Gastrocnemius medialis (tissue), 4 donors: ENCODE measurements around the gene CFDP1. TPM values are rescaled to one million over a fixed set of nuclear protein-coding genes. Genes with fewer than 3 reads are reported as not detected.

Experiments
- ATAC-seq, 2 donors: fragments of 150-250 bp; one replicate each; pipeline ENCODE4 v1.9.1; 2016
- DNase-seq, 2 donors: peaks; one replicate each; pipeline ENCODE4 v3.0.0-alpha.2; 2019
- H3K27ac ChIP-seq, 4 donors: fragments of 200-600 bp; sonication (generic); 1 replicate in 1 of 4; 2 replicates in 3 of 4; pipeline ENCODE4 v1.5.1; 2016 to 2018; ENCODE audit warnings: mild to moderate bottlenecking in 2 of 4, moderate library complexity in 1 of 4
- H3K27me3 ChIP-seq, 3 donors: fragments of 200-600 bp; sonication (generic) in 2 of 3; 1 replicate in 1 of 3; 2 replicates in 2 of 3; pipeline versions ENCODE4 v1.5.1 to v1.6.0; 2016 to 2019; ENCODE audit warnings: mild to moderate bottlenecking in 1 of 3, moderate library complexity in 1 of 3
- H3K36me3 ChIP-seq, 2 donors: fragments of 200-600 bp; sonication (generic) in 1 of 2; one replicate each; pipeline ENCODE4 v1.5.1; 2017 to 2018
- H3K4me1 ChIP-seq, 2 donors: fragments of 200-600 bp; sonication (generic) in 1 of 2; one replicate each; pipeline ENCODE4 v1.5.1; 2016 to 2017; ENCODE audit warnings: mild to moderate bottlenecking in 2 of 2
- H3K4me3 ChIP-seq, 4 donors: fragments of 200-600 bp; sonication (generic) in 3 of 4; 1 replicate in 1 of 4; 2 replicates in 3 of 4; pipeline ENCODE4 v1.5.1; 2016 to 2019; ENCODE audit warnings: mild to moderate bottlenecking in 2 of 4
- H3K9me3 ChIP-seq, 3 donors: fragments of 200-600 bp; sonication (generic) in 2 of 3; 1 replicate in 1 of 3; 2 replicates in 2 of 3; pipeline ENCODE4 v1.5.1; 2016 to 2019
- CTCF ChIP-seq, 5 experiments: fragments of 450-650 bp in 3 of 5; fragments of 200-600 bp in 2 of 5; sonication (generic) in 2 of 5; IDR thresholded peaks in 4 of 5; conservative IDR thresholded peaks in 1 of 5; 1 replicate in 4 of 5; 2 replicates in 1 of 5; pipeline ENCODE4 v1.5.1; 2016 to 2019; ENCODE audit warnings: antibody characterized with exemption in 5 of 5, mild to moderate bottlenecking in 3 of 5, moderate library complexity in 3 of 5
- POLR2A ChIP-seq, 2 donors: fragments of 450-650 bp; IDR thresholded peaks; one replicate each; pipeline ENCODE4 v1.6.1; 2017; ENCODE audit warnings: antibody characterized with exemption in 2 of 2, mild to moderate bottlenecking in 2 of 2, moderate library complexity in 2 of 2
- in situ Hi-C, 4 donors: fragments of 200-750 bp; cut with MboI; loops; one replicate each; pipeline versions ENCODE4 v1.15.0 to v1.8.0; 2017; ENCODE audit warnings: low sequenced_read_pairs in 4 of 4
- intact Hi-C: fragments of 100-400 bp; cut with DNase I; formaldehyde crosslinking; loops from one replicate; pipeline ENCODE4 v1.15.1; 2023; ENCODE audit warnings: low total_unique reads
- total RNA-seq, 4 donors: library from RNA; depleted of rRNA; stranded (reverse); fragments of >200 nt; gene quantifications; one replicate each; pipeline versions ENCODE4 v1.1.0 to v1.2.3, GENCODE V29; 2016

The CFDP1 gene
- total RNA-seq, 4 donors from 2014 or later: 20.4 to 28.6 (median 24.2) TPM

- DNase-seq: no peak
Measured at GRCh38 chr16:75342308-75342811, 90.9 kb downstream of the CFDP1 start.

GRCh38 chr16:75341564-75342307 is 91.6 kb downstream of the CFDP1 start:
- H3K36me3 ChIP-seq: no peaks in the 10 kb centered on the region
- H3K4me1 ChIP-seq: peaks cover 22 to 31% of the 10 kb centered on the region in 2 donors
- no peak overlapping the region for H3K4me3 ChIP-seq
- TF ChIP-seq POLR2A (IDR thresholded peaks at IDR 0.05): no peak
- no peak for TF ChIP-seq CTCF (IDR thresholded peaks at IDR 0.05 in 4 of 5, conservative IDR thresholded peaks at IDR 0.05 in 1 of 5)
- ATAC-seq: no peak
- in situ Hi-C loops (no loop called here), intact Hi-C loops (no loop called here)
- no peaks in the 10 kb centered on the region for H3K27me3 ChIP-seq
- DNase-seq: no peak
- peak overlapping the region in 3 of 4 donors; percentile 14 to 69 (median 35) for H3K27ac ChIP-seq
- no peaks in the 10 kb centered on the region for H3K9me3 ChIP-seq

More at GRCh38 chr16:75342308-75342811, 90.9 kb downstream of the CFDP1 start:
- Histone ChIP-seq H3K4me1 (peaks cover 22 to 31% of the 10 kb centered on the region in 2 donors), H3K27me3 (no peaks in the 10 kb centered on the region), H3K36me3 (no peaks in the 10 kb centered on the region), H3K9me3 (no peaks in the 10 kb centered on the region), H3K4me3 (no peak overlapping the region), H3K27ac (peak overlapping the region in 3 of 4 donors; percentile 14 to 69 (median 35))
- no peak for TF ChIP-seq POLR2A (IDR thresholded peaks at IDR 0.05)
- no peak for TF ChIP-seq CTCF (IDR thresholded peaks at IDR 0.05 in 4 of 5, conservative IDR thresholded peaks at IDR 0.05 in 1 of 5)
- peak in 1 of 2 donors; percentile 88 for ATAC-seq
- in situ Hi-C loops: no loop called here
- intact Hi-C loops: no loop called here

GRCh38 chr16:75340741-75341491 is 92.4 kb downstream of the CFDP1 start:
- in situ Hi-C loops (no loop called here), intact Hi-C loops (no loop called here)
- peak overlapping the region in 2 of 4 donors; percentile 14 to 69 for H3K27ac ChIP-seq
- no peaks in the 10 kb centered on the region for H3K36me3 ChIP-seq
- peak in 1 of 2 donors; percentile 30 for ATAC-seq
- no peaks in the 10 kb centered on the region for H3K27me3 ChIP-seq
- no peaks in the 10 kb centered on the region for H3K9me3 ChIP-seq
- DNase-seq: no peak
- no peak for TF ChIP-seq CTCF (IDR thresholded peaks at IDR 0.05 in 4 of 5, conservative IDR thresholded peaks at IDR 0.05 in 1 of 5)
- no peak for TF ChIP-seq POLR2A (IDR thresholded peaks at IDR 0.05)
- H3K4me1 ChIP-seq: peaks cover 22 to 31% of the 10 kb centered on the region in 2 donors
- no peak overlapping the region for H3K4me3 ChIP-seq

- Histone ChIP-seq H3K9me3 (no peaks in the 10 kb centered on the region), H3K27me3 (no peaks in the 10 kb centered on the region), H3K36me3 (no peaks in the 10 kb centered on the region), H3K4me3 (no peak overlapping the region), H3K4me1 (peaks cover 16 to 22% of the 10 kb centered on the region in 2 donors), H3K27ac (no peak overlapping the region)
- TF ChIP-seq CTCF (IDR thresholded peaks at IDR 0.05 in 4 of 5, conservative IDR thresholded peaks at IDR 0.05 in 1 of 5): no peak
- TF ChIP-seq POLR2A (IDR thresholded peaks at IDR 0.05): no peak
- intact Hi-C loops (no loop called here), in situ Hi-C loops (no loop called here)
- ATAC-seq: no peak
- DNase-seq: no peak
Measured at GRCh38 chr16:75337430-75337829, 95.9 kb downstream of the CFDP1 start.
